GM19467 (cell line): Measurements from ENCODE around the gene PHGDH.
"Not testable (repeated sequence)": the region's sequence is repeated elsewhere in the genome, so short reads cannot be mapped to it uniquely, and the experiment has no call there.

Experiments
- ATAC-seq: cut with Tn5 transposase; IDR thresholded peaks from one replicate; pipeline ENCODE4 v1.9.1; 2021; ENCODE audit warnings: mild to moderate bottlenecking, moderate library complexity; ENCODE audit not compliant: unreplicated experiment

Gene PHGDH

GRCh38 chr1:119696863-119697262 is 14.9 kb upstream of the PHGDH start:
- ATAC-seq = not testable (repeated sequence)

GRCh38 chr1:119697598-119697997 is 14.1 kb upstream of the PHGDH start:
- ATAC-seq = no peak

DNA sequence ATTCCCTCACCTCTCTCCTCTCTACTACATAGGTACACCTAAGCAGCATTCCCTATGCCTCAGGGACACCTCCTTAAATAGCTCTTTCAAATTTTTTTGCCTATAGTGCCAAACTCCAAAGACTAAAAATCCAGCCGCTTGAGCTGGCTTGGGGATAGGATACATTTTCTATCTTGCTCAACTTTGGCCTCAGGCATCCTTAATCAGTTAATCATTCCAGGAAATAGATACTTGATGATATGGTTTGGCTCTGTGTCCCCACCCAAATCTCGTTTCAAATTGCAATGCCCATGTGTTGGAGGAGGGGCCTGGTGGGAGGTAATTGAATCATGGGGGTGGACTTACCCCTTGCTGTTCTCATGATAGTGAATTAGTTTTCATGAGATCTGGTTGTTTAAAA is 11.4 kb upstream of the PHGDH start:
- ATAC-seq = no peak

GRCh38 chr1:119701659-119702058 is 10.1 kb upstream of the PHGDH start:
- ATAC-seq = no peak

GRCh38 chr1:119702384-119702783 is 9.3 kb upstream of the PHGDH start:
- ATAC-seq = no peak

DNA sequence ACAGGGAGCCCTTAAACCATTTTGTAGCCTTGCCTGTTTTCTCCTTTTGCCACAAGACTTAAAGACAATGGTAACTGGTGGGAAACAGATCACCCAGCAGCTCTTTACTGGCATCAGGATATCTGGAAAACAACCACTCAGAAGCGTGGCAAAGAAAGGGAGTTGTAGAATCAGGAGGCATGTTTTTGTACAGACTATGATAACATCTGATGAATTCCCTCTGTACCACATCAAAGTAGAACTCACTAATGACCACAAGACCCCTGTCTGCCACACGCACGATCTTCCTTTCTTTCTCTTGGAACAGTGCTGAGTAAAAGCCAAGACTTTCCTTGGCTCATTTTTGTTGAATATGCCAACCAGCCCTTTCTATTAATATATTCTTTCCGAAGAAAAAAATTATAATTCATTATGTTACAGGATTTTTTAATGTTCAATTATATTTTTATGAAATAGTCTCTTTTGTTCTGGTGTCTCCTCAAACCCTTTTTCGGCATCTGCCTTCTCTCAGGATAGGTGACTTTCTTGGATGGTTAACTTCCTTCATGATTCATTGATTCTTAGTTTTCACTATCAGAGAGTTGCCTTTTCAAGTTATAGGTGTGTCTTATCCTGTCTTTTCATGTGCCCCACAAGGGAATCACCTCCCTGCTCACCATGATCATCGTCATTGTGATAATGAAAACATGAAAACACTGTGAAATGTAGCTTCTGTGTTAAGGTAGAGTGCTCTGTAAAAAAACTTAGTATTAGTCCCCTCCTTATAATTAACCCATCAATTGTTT is 7.9 kb upstream of the PHGDH start:
- ATAC-seq = no peak

- not testable (repeated sequence) for ATAC-seq
These were observed 5.1 kb upstream of the PHGDH start for GRCh38 chr1:119706599-119706998.

GRCh38 chr1:119711356-119711803 is 354 bp upstream of the PHGDH start:
- ATAC-seq = not testable (repeated sequence)

GRCh38 chr1:119712342-119713038 is 756 bp downstream of the PHGDH start:
- ATAC-seq = no peak

- no peak for ATAC-seq
These were observed 1.5 kb downstream of the PHGDH start for GRCh38 chr1:119713039-119713748.

DNA sequence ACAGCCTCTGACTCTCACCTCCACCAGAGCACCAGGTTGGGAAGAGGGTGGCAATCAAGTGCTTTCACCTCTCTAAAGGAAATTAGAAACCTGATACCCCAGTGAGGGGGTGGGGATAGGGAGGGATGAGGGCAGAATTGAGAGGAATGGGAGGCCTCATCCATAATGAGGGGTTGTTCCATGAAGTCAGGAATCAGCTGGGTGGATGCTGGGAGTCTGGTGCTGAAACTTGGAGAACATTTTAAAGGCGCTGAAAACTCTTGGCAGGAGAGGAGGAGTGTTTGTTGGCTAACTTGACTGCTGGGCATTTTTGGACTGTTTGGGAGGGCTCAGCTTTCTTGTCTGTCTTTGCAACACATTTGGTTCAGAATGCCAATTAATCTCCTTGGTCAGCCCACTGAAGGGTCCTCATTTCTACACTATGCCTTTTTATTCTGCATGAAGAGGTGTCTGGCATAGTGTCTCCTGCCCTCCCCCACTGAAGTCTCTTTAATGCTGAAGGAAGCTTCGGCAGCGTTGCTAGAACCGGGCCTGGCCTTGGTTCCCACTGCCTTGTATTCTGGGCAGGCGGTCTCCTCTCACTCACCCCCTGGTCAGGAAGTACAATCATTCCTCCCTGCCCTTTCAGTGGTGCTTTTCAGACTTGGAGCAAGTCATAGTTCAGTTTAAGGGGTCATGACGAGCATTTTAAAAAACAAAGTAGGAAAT is 2.2 kb downstream of the PHGDH start:
- no peak for ATAC-seq

DNA sequence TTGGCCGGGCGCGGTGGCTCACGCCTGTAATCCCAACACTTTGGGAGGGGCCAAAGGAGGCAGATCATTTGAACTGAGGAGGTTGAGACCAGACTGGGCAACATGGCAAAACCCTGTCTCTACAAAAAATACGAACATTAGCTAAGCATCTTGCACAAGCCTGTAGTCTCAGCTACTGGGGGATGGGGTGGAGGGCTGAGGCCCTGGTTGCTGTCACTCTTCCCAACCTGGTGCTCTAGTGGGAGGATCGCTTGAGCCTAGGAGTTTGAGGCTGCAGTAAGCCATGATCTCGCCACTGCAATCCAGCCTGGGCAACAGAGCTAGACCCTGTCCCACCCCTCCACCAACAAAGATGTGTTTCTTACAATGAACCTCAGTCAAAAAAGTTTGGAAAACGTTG is 2.8 kb downstream of the PHGDH start:
- no peak for ATAC-seq

DNA sequence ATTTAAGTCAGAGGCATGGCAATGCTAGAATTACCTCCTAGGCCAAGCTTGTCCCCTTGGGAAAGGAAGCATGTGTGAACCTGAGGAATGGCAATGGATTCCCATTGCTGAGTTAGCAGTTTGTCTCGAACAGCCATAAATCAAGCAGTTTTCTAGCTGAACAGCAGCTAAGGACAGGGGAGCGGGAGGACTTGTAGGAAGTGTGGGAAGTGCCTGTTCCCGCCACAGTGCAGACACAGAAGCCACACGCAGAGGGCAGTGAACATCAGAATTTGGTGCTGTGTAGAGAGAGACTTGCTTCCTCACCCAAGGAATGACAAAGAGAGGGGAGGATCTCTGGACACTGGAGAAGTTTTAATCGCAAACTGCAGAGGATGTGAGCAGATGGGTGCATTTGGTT is 3.8 kb downstream of the PHGDH start:
- no peak for ATAC-seq

DNA sequence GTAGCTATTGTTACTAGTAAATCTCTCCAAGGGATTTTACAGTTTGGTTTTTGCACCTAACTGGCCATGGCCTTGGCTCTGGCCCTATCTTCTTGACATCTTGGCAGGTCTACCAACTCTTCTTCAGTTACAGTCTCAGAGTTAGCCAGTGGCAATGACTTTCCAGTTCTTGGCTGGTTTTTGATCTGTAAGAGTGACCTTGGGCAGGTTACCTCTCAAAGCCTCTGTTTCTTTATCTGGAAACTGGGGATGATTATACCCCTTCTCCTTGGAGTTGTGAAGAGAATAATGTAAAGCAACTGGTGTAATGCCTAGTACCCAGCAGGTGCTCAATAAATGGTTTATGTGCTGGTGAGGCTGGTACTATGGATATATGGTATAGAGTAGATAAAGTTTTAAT is 6.7 kb downstream of the PHGDH start:
- ATAC-seq = no peak

- ATAC-seq = no peak
These were observed 7.2 kb downstream of the PHGDH start for GRCh38 chr1:119718972-119719371.

- no peak for ATAC-seq
These were observed 9.2 kb downstream of the PHGDH start for GRCh38 chr1:119720866-119721440.

DNA sequence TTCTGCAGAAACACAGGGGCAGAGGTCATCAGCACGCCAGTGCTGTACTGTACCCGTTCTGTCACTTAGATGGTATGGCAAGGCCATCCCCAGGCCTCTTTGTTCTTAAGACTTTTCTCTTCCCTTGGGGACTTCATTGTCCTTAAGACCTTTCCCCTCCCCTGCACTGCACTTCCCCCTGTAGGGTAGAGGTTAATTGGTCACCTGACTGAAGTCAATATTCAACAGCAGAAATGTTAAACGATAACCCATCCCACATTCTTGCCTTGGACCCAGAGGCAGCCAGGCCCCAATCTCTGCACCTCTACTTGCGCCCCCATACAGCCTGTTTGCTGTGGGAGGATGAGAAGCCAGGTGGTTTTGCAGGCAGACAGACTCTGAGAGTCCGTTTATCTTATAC is 10.2 kb downstream of the PHGDH start:
- ATAC-seq = no peak

DNA sequence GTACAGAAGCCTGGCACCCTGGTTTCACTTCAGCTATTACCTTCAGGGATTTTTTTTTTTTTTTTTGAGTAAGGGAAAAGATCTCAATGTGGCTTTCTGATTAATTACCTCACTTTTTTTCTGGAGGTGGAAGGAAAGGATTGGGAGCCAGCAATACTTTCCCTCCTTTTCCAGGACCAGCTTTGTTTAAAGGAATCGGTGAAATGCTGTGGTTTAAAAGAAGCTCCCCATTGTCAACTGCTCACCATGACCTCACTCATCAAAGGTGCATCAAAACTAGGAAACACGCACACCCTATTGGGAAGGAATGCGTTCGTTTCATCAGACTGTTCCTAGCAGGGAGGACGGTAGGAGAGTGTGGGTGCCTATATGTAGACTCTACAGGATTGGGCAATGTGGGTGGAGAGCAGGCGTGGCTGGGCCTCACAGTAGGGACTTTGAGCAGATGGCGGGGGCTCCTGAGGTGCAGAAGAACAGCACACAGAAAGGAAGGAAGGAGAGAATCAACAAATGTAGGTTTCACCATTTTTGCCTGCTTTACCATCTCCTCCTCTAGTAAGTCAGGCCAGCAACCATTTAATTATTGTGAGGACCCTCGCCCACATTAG is 13.0 kb downstream of the PHGDH start:
- ATAC-seq = no peak

DNA sequence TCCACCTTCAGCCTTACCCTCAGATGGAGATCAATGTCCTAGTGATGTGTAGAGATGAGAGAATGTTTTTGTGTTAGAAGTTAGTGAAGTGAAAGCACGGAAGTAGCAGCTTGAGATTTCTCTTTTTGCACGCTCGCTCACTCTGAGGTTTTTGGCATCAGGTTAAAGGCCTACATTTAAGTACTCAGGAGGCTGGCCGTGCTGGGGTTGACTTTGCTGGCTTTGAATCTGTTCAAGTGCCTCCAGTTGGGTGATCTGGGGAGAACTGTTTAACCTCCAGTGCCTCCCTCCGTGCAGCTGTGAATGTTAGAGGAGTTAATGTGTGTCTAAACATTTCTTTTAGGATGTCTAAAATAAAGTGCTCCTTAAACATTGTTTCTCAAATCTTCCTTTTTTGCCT is 13.9 kb downstream of the PHGDH start:
- ATAC-seq = no peak

- ATAC-seq = no peak
These were observed 16.3 kb downstream of the PHGDH start for GRCh38 chr1:119727991-119728390.
